Stimulated activated CD8-positive, alpha-beta memory T cell treated with anti-CD3 and anti-CD28 coated beads, Interleukin-2, amount 100 ng/mL, for 48 hours (primary cell): Measurements from ENCODE around the gene POLD3.
A peak's percentile ranks its signal among the peaks of the same experiment; 100 is the strongest.
"Not testable (repeated sequence)": the region's sequence is repeated elsewhere in the genome, so short reads cannot be mapped to it uniquely, and the experiment has no call there.

Experiments
- DNase-seq, 2 donors: peaks; one replicate each; pipeline ENCODE4 v3.0.0-alpha.2; 2020; ENCODE audit warnings: low read depth in 2 of 2

POLD3 gene

GRCh38 chr11:74581954-74582547 lies 10.3 kb upstream of the POLD3 start:
- DNase-seq, result no peak

- DNase-seq, result no peak
These were observed 9.3 kb upstream of the POLD3 start for GRCh38 chr11:74583024-74583624.

- DNase-seq, result not testable (repeated sequence)
These were observed 1.9 kb upstream of the POLD3 start for GRCh38 chr11:74590492-74590891.

- no peak for DNase-seq
These were observed 330 bp upstream of the POLD3 start for GRCh38 chr11:74592063-74592440.

GRCh38 chr11:74593463-74593862 lies 1.1 kb downstream of the POLD3 start:
- no peak for DNase-seq

GRCh38 chr11:74602637-74603556 lies 10.5 kb downstream of the POLD3 start:
- DNase-seq, result no peak

GRCh38 chr11:74603845-74604244 lies 11.5 kb downstream of the POLD3 start:
- DNase-seq, result no peak

GRCh38 chr11:74604311-74604710 lies 11.9 kb downstream of the POLD3 start:
- no peak for DNase-seq

- no peak for DNase-seq
These were observed 13.0 kb downstream of the POLD3 start for GRCh38 chr11:74605403-74605802.

- DNase-seq, result no peak
These were observed 16.0 kb downstream of the POLD3 start for GRCh38 chr11:74608431-74608830.

GRCh38 chr11:74611369-74611861 lies 19.0 kb downstream of the POLD3 start:
- no peak for DNase-seq

- DNase-seq, result no peak
These were observed 20.5 kb downstream of the POLD3 start for GRCh38 chr11:74612877-74613276.

GRCh38 chr11:74615311-74615710 lies 22.9 kb downstream of the POLD3 start:
- no peak for DNase-seq

GRCh38 chr11:74615988-74616387 lies 23.6 kb downstream of the POLD3 start:
- no peak for DNase-seq

- DNase-seq, result no peak
These were observed 28.1 kb downstream of the POLD3 start for GRCh38 chr11:74620531-74620930.

GRCh38 chr11:74626130-74626529 lies 33.7 kb downstream of the POLD3 start:
- no peak for DNase-seq

GRCh38 chr11:74626604-74627003 lies 34.2 kb downstream of the POLD3 start:
- no peak for DNase-seq

GRCh38 chr11:74627381-74627780 lies 35.0 kb downstream of the POLD3 start:
- peak in 1 of 2 donors; percentile 5 for DNase-seq

GRCh38 chr11:74630043-74630442 lies 37.7 kb downstream of the POLD3 start:
- no peak for DNase-seq

- DNase-seq, result no peak
These were observed 41.3 kb downstream of the POLD3 start for GRCh38 chr11:74633406-74634393.

GRCh38 chr11:74634537-74634936 lies 42.2 kb downstream of the POLD3 start:
- no peak for DNase-seq
